DOHH2 (cell line): ENCODE results near the gene TRIM25.

Experiments used
- H3F3A ChIP-seq: fragments of 200-600 bp; sonication (generic), shearing (Covaris generic); 2 replicates; pipeline ENCODE4 v1.6.0; 2016; ENCODE audit warnings: antibody characterized with exemption, mild to moderate bottlenecking; ENCODE audit not compliant: control insufficient read depth, insufficient read depth
- H3K27ac ChIP-seq: fragments of 200-600 bp; sonication (generic); 2 replicates; pipeline ENCODE4 v1.5.1; 2014; ENCODE audit warnings: low read depth, mild to moderate bottlenecking, low read length, moderate library complexity
- H3K27me3 ChIP-seq: fragments of 200-600 bp; sonication (generic); 2 replicates; pipeline ENCODE4 v1.6.1; 2014; ENCODE audit warnings: mild to moderate bottlenecking, low read length, mixed read lengths; ENCODE audit not compliant: control insufficient read depth
- H3K36me3 ChIP-seq: fragments of 200-600 bp; sonication (generic); 2 replicates; pipeline ENCODE4 v1.6.1; 2014; ENCODE audit warnings: mild to moderate bottlenecking, low read length, moderate library complexity, mixed read lengths; ENCODE audit not compliant: control insufficient read depth
- H3K4me1 ChIP-seq: fragments of 200-600 bp; sonication (generic); 2 replicates; pipeline ENCODE4 v1.6.1; 2014; ENCODE audit warnings: mild to moderate bottlenecking, low read length, mixed read lengths; ENCODE audit not compliant: control insufficient read depth
- H3K4me2 ChIP-seq: fragments of 200-600 bp; sonication (generic); 2 replicates; pipeline ENCODE4 v1.6.0; 2014; ENCODE audit warnings: mild to moderate bottlenecking, low read length, moderate library complexity
- H3K4me3 ChIP-seq: fragments of 200-600 bp; sonication (generic); 2 replicates; pipeline ENCODE4 v1.5.1; 2014; ENCODE audit warnings: mild to moderate bottlenecking, low read length, mixed read lengths
- H3K79me2 ChIP-seq: fragments of 200-600 bp; sonication (generic); 2 replicates; pipeline ENCODE4 v1.6.1; 2014; ENCODE audit warnings: mild to moderate bottlenecking, low read length, mixed read lengths; ENCODE audit not compliant: control insufficient read depth
- H3K9me2 ChIP-seq: fragments of 200-600 bp; sonication (generic); replicated peaks from 2 replicates; pipeline ENCODE4 v1.6.1; 2014; ENCODE audit warnings: mild to moderate bottlenecking, low read length, mixed read lengths; ENCODE audit not compliant: control insufficient read depth
- H3K9me3 ChIP-seq: fragments of 200-600 bp; sonication (generic); 2 replicates; pipeline ENCODE4 v1.6.1; 2014; ENCODE audit warnings: antibody characterized with exemption, low read length, mixed read lengths; ENCODE audit not compliant: control insufficient read depth, insufficient read depth
- H4K20me1 ChIP-seq: fragments of 200-600 bp; sonication (generic); 2 replicates; pipeline ENCODE4 v1.6.0; 2014; ENCODE audit warnings: low read depth, mild to moderate bottlenecking, antibody characterized with exemption, low read length, moderate library complexity; ENCODE audit not compliant: control insufficient read depth, insufficient read depth
- CTCF ChIP-seq: fragments of 200-600 bp; sonication (generic); IDR thresholded peaks from one replicate; pipeline ENCODE4 v1.5.1; 2014; ENCODE audit warnings: antibody characterized with exemption, mild to moderate bottlenecking, low read depth, low read length; ENCODE audit not compliant: poor library complexity, severe bottlenecking
- EZH2phosphoT487 ChIP-seq: fragments of 200-600 bp; sonication (generic); IDR thresholded peaks from 2 replicates; pipeline ENCODE4 v1.6.1; 2017; ENCODE audit warnings: borderline replicate concordance, mild to moderate bottlenecking, antibody characterized with exemption, low read length, moderate library complexity, mixed read lengths

TRIM25 gene

GRCh38 chr17:56913353-56913866, 439 bp downstream of the TRIM25 start:
- TF ChIP-seq CTCF (no peak), EZH2phosphoT487 (no peak)
- Histone ChIP-seq H3K9me2 (no peaks in the 10 kb centered on the region), H3K4me2 (peak overlapping the region; percentile 93), H3K27me3 (no peaks in the 10 kb centered on the region), H3K36me3 (peaks cover 38% of the 10 kb centered on the region), H3K79me2 (peaks cover 61% of the 10 kb centered on the region), H3K4me3 (peak overlapping the region; percentile 95), H3K4me1 (peaks cover 56% of the 10 kb centered on the region), H3K9me3 (no peaks in the 10 kb centered on the region), H3K27ac (peak overlapping the region; percentile 79), H3F3A (peaks cover 15% of the 10 kb centered on the region), H4K20me1 (0 out of 2 replicates have a peak, but pooled peaks cover 8% of the 10 kb centered on the region)

GRCh38 chr17:56913000-56913311, 893 bp downstream of the TRIM25 start:
- H3K4me2 ChIP-seq, result peak overlapping the region; percentile 93
- no peaks in the 10 kb centered on the region for H3K27me3 ChIP-seq
- 0 out of 2 replicates have a peak, but pooled peaks cover 9% of the 10 kb centered on the region for H4K20me1 ChIP-seq
- H3K9me3 ChIP-seq, result no peaks in the 10 kb centered on the region
- no peaks in the 10 kb centered on the region for H3K9me2 ChIP-seq
- H3K79me2 ChIP-seq, result peaks cover 61% of the 10 kb centered on the region
- no peak for TF ChIP-seq CTCF
- no peak for TF ChIP-seq EZH2phosphoT487
- peak overlapping the region; percentile 95 for H3K4me3 ChIP-seq
- peak overlapping the region; percentile 79 for H3K27ac ChIP-seq
- peaks cover 19% of the 10 kb centered on the region for H3F3A ChIP-seq
- peaks cover 39% of the 10 kb centered on the region for H3K36me3 ChIP-seq
- H3K4me1 ChIP-seq, result peaks cover 61% of the 10 kb centered on the region

- no peak for TF ChIP-seq EZH2phosphoT487
- TF ChIP-seq CTCF, result no peak
- Histone ChIP-seq H3K4me2 (peak overlapping the region; percentile 93), H3F3A (peaks cover 23% of the 10 kb centered on the region), H3K27ac (peak overlapping the region; percentile 79), H3K79me2 (peaks cover 66% of the 10 kb centered on the region), H4K20me1 (peaks cover 13% of the 10 kb centered on the region; the same call in 1 of the 2 replicates), H3K9me2 (no peaks in the 10 kb centered on the region), H3K27me3 (no peaks in the 10 kb centered on the region), H3K4me1 (peaks cover 67% of the 10 kb centered on the region), H3K9me3 (no peaks in the 10 kb centered on the region), H3K36me3 (peaks cover 44% of the 10 kb centered on the region), H3K4me3 (peak overlapping the region; percentile 95)
Observed at GRCh38 chr17:56912105-56912999, 1.5 kb downstream of the TRIM25 start.
